Medulla oblongata (tissue), 1 donor: ENCODE data around the gene GRM7.
A peak's percentile ranks its signal among the peaks of the same experiment; 100 is the strongest.

ENCODE experiments used
- DNase-seq: peaks from one replicate; pipeline ENCODE4 v3.0.0-alpha.2; 2015; ENCODE audit errors: extremely low spot score

Gene GRM7

GRCh38 chr3:7657214-7658112 lies 796.5 kb downstream of the GRM7 start:
- DNase-seq, result no peak

- DNase-seq, result no peak
These were observed 797.4 kb downstream of the GRM7 start for GRCh38 chr3:7658294-7658693.

GRCh38 chr3:7659079-7659478 lies 798.2 kb downstream of the GRM7 start:
- no peak for DNase-seq

- DNase-seq, result no peak
These were observed 802.9 kb downstream of the GRM7 start for GRCh38 chr3:7663771-7664170.

- DNase-seq, result no peak
These were observed 806.9 kb downstream of the GRM7 start for GRCh38 chr3:7667774-7668173.

GRCh38 chr3:7669641-7670040 lies 808.7 kb downstream of the GRM7 start:
- peak; percentile 75 for DNase-seq

- no peak for DNase-seq
These were observed 817.6 kb downstream of the GRM7 start for GRCh38 chr3:7678521-7678920.

- no peak for DNase-seq
These were observed 821.9 kb downstream of the GRM7 start for GRCh38 chr3:7682822-7683229.

GRCh38 chr3:7683426-7683825 lies 822.5 kb downstream of the GRM7 start:
- no peak for DNase-seq

GRCh38 chr3:7684182-7684715 lies 823.3 kb downstream of the GRM7 start:
- DNase-seq, result no peak

- no peak for DNase-seq
These were observed 826.7 kb downstream of the GRM7 start for GRCh38 chr3:7687428-7688147.

GRCh38 chr3:7692866-7693265 lies 832.0 kb downstream of the GRM7 start:
- DNase-seq, result no peak

GRCh38 chr3:7693976-7694375 lies 833.1 kb downstream of the GRM7 start:
- no peak for DNase-seq

- peak; percentile 27 for DNase-seq
These were observed 834.1 kb downstream of the GRM7 start for GRCh38 chr3:7695049-7695448.

- peak; percentile 41 for DNase-seq
These were observed 835.4 kb downstream of the GRM7 start for GRCh38 chr3:7696320-7696719.

GRCh38 chr3:7697548-7697947 lies 836.6 kb downstream of the GRM7 start:
- DNase-seq, result no peak

- DNase-seq, result no peak
These were observed 839.6 kb downstream of the GRM7 start for GRCh38 chr3:7700539-7700938.

- DNase-seq, result no peak
These were observed 840.1 kb downstream of the GRM7 start for GRCh38 chr3:7700977-7701376.

- DNase-seq, result no peak
These were observed 846.3 kb downstream of the GRM7 start for GRCh38 chr3:7707187-7707586.

- DNase-seq, result no peak
These were observed 848.6 kb downstream of the GRM7 start for GRCh38 chr3:7709376-7710082.

- DNase-seq, result no peak
These were observed 849.4 kb downstream of the GRM7 start for GRCh38 chr3:7710284-7710683.

- no peak for DNase-seq
These were observed 852.8 kb downstream of the GRM7 start for GRCh38 chr3:7713724-7714123.
